Ectodermal cell (in vitro differentiated cells): Measurements from ENCODE around the gene NCAPG.
"Not testable (repeated sequence)": the region's sequence is repeated elsewhere in the genome, so short reads cannot be mapped to it uniquely, and the experiment has no call there.

ENCODE experiments used
- H3K27ac ChIP-seq: 2 replicates; pipeline ENCODE4 v1.7.0; 2013; ENCODE audit warnings: mild to moderate bottlenecking, low read depth, low read length; ENCODE audit not compliant: insufficient read depth, poor library complexity, severe bottlenecking
- H3K27me3 ChIP-seq: 2 replicates; pipeline ENCODE4 v1.7.0; 2013; ENCODE audit warnings: mild to moderate bottlenecking, low read length; ENCODE audit not compliant: insufficient read depth, control insufficient read depth, poor library complexity, severe bottlenecking
- H3K36me3 ChIP-seq: one replicate; pipeline ENCODE4 v1.7.0; 2013; ENCODE audit warnings: low read length; ENCODE audit not compliant: control insufficient read depth, insufficient read depth
- H3K4me1 ChIP-seq: one replicate; pipeline ENCODE4 v1.7.0; 2013; ENCODE audit warnings: low read length; ENCODE audit not compliant: control insufficient read depth, insufficient read depth
- H3K4me3 ChIP-seq: 2 replicates; pipeline ENCODE4 v1.7.0; 2013; ENCODE audit warnings: low read depth, low read length, control low read depth; ENCODE audit not compliant: insufficient read depth
- H3K9me3 ChIP-seq: 2 replicates; pipeline ENCODE4 v1.7.0; 2013; ENCODE audit warnings: mild to moderate bottlenecking, low read length, moderate library complexity; ENCODE audit not compliant: control insufficient read depth
- WGBS, 2 experiments: methylation state at CpG; one replicate each; pipeline ENCODE4 v1.1.7; 2013; ENCODE audit warnings: missing lambda C conversion rate in 2 of 2; 5-methylcytosine and 5-hydroxymethylcytosine counted together

Gene NCAPG

DNA sequence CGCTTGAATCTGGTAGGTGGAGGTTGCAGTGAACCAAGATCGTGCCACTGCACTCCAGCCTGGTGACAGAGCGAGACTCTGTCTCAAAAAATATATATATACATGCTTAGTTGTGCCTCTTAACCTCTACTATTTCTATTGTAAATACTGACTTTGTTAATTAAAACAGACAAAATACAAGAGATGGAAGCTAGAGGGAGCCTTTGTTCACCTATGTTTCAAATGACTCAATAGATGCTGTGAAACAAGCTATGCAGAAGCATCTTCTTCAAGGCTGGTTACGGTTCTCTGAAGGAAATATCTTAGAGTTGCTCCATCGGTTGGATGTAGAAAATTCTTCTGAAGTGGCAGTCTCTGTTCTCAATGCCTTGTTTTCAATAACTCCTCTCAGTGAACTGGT is 6.2 kb downstream of the NCAPG start:
- Histone ChIP-seq H3K9me3 (no peaks in the 10 kb centered on the region), H3K4me1 (no peaks in the 10 kb centered on the region), H3K36me3 (peaks cover 29% of the 10 kb centered on the region), H3K27ac (no peak overlapping the region), H3K27me3 (no peaks in the 10 kb centered on the region), H3K4me3 (no peak overlapping the region)
- 89 to 91% methylated on average over 4 to 5 of the region's 5 CpGs for WGBS, 2 experiments

DNA sequence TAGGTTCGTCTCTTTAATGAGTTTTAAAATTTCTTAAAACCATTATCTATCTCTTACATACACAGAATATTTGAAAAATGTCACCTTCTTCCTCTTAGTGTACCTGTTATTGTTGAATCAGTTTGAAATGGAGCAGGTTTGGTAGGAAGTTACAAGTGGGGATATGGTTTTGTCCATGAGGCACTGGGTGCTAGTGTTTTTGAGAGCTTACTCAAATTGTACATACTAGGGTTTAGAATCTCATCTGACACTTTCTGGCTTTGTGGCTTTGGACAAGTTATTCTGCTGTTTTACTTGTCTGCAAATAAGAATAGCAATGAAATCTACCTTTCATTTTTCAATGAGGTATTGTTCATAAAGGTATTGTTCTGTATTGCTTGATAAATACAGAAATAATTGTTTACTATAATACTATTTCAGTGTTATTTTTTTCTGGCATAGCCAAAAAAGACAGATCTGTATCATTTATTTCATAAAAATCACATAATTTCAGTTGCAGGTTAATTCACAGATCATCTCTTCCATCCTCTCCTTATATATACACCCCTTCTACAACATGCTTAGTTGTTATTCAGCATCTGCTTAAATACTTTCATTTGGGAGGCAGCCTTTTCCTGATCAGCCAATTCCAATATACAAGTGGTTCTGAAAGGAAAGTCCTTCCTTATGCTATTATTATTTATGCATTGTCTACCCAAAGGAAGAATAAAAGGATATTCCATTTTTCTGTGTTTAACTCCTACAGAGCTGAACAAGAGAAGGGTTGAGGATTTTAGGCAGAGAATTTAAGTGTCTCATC is 13.3 kb downstream of the NCAPG start:
- H3K4me3 ChIP-seq, result no peak overlapping the region
- H3K27me3 ChIP-seq, result no peaks in the 10 kb centered on the region
- H3K9me3 ChIP-seq, result no peaks in the 10 kb centered on the region
- H3K4me1 ChIP-seq, result no peaks in the 10 kb centered on the region
- H3K36me3 ChIP-seq, result peaks cover 31% of the 10 kb centered on the region
- no CpG with 5 or more reads among the region's 1 CpG for WGBS, 2 experiments
- H3K27ac ChIP-seq, result no peak overlapping the region

DNA sequence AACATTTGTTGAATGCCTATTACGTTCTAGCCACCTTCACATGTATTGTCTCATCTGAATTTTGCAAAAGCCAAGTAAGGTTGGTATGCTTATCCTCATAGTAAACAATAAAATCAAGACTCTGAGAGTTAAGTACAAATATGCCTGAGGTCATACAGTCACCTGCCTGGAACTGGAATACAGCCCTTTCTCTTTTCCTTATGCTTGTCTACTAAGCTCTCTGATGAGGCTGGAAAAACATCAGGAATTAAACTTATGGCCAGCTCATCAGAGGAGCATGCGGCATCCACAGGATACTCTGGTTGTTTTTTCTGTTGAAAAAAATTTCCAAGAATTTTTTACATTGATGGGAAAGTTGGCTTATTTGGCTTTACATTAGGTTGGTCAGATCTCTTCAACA is 35.5 kb downstream of the NCAPG start:
- H3K27ac ChIP-seq, result no peak overlapping the region
- H3K36me3 ChIP-seq, result peaks cover 45% of the 10 kb centered on the region
- no peak overlapping the region for H3K4me3 ChIP-seq
- H3K4me1 ChIP-seq, result no peaks in the 10 kb centered on the region
- H3K27me3 ChIP-seq, result no peaks in the 10 kb centered on the region
- no peaks in the 10 kb centered on the region for H3K9me3 ChIP-seq
- WGBS, 2 experiments, result 97 to 98% methylated on average over 2 of the region's 2 CpGs

DNA sequence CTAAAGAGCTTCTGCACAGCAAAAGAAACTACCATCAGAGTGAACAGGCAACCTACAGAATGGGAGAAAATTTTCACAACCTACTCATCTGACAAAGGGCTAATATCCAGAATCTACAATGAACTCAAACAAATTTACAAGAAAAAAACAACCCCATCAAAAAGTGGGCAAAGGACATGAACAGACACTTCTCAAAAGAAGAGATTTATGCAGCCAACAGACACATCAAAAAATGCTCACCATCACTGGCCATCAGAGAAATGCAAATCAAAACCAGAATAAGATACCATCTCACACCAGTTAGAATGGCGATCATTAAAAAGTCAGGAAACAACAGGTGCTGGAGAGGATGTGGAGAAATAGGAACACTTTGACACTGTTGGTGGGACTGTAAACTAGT is 39.5 kb downstream of the NCAPG start:
- peaks cover 22% of the 10 kb centered on the region for H3K36me3 ChIP-seq
- H3K4me1 ChIP-seq, H3K27me3 ChIP-seq, H3K9me3 ChIP-seq, H3K27ac ChIP-seq, H3K4me3 ChIP-seq: not testable (repeated sequence)
- WGBS, 2 experiments, result no CpG with 5 or more reads among the region's 1 CpG

DNA sequence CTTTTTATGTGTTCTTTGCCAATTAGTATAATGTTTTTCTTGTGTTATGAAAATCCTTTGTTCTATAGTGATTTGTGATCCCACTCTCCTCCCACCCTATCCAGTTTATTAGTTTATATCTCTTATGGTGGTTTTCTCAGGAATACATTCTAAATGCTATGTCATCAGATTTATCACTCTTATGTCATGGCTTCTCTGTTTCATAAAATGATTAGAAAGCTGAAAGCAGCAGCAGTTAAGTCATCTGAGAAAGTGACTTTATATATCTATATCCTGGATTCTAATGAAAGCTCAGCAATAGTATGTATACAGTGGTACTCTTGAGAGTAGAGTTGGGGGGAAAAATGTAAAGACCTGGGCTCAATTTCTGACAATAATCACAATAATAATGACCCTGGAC is 41.2 kb downstream of the NCAPG start:
- H3K4me1 ChIP-seq, result no peaks in the 10 kb centered on the region
- no peaks in the 10 kb centered on the region for H3K9me3 ChIP-seq
- H3K27ac ChIP-seq, result no peak overlapping the region
- H3K36me3 ChIP-seq, result peaks cover 8% of the 10 kb centered on the region
- no peak overlapping the region for H3K4me3 ChIP-seq
- H3K27me3 ChIP-seq, result no peaks in the 10 kb centered on the region

DNA sequence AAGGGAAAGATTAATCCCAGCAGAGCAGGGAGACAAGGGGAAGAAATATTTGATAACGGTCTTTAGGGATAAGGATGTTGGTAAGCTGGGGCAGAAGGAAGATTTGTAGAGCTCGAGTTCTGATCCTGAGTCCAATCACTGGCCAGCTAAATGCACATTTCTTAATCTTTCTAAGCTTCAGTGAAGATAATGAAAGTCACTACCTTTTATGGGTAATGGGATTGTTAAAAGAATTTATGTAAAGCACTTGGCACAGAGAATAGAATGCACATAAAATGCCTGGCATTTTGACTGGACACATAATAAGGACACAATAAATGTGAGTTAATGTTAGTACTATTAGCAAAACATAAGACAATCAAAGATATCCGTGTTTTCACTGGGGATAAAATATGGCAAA is 43.3 kb downstream of the NCAPG start:
- Histone ChIP-seq H3K27me3 (no peaks in the 10 kb centered on the region), H3K4me1 (no peaks in the 10 kb centered on the region), H3K4me3 (no peak overlapping the region), H3K36me3 (no peaks in the 10 kb centered on the region), H3K27ac (no peak overlapping the region), H3K9me3 (no peaks in the 10 kb centered on the region)
- 92 to 97% methylated on average over 2 of the region's 3 CpGs for WGBS, 2 experiments

DNA sequence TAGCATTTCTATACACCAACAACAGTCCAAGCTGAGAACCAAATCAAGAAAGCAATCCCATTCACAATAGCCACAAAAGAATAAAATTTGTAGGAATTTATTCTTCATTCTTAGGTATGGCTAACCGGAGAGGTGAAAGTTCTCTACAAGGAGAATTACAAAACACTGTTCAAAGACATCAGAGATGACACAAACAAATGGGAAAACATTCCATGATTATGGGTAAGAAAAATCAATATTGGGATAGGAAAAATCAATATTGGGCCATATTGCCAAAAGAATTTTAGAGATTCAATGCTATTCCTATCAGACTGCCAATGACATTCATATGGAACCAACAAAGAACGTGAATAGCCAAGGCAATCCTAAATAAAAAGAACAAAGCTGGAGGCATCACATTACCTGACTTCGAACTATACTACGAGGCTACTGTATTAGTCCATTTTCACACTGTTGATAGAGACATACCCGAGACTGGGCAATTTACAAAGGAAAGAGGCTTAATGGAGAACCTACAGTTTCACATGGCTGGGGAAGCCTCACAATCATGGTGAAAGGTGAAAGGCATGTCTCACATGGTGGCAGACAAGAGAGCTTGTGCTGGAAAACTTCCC is 49.1 kb downstream of the NCAPG start:
- Histone ChIP-seq H3K9me3 (peaks cover 2% of the 10 kb centered on the region), H3K4me3 (no peak overlapping the region), H3K27ac (no peak overlapping the region), H3K36me3 (peaks cover 6% of the 10 kb centered on the region), H3K27me3 (no peaks in the 10 kb centered on the region), H3K4me1 (no peaks in the 10 kb centered on the region)
- 93 to 99% methylated on average over 5 of the region's 5 CpGs for WGBS, 2 experiments

DNA sequence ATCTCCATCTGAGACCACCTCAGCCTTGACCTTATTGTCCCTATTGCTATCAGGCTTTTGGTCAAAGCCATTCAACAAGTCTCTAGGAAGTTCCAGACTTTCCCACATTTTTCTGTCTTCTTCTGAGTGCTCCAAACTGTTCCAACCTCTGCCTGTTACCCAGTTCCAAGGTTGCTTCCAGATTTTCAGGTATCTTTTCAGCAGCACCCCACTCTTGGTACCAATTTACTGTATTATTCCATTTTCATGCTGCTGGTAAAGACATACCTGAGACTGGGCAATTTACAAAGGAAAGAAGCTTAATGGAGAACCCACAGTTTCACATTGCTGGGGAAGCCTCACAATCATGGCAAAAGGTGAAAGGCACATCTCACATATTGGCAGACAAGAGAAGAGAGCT is 51.1 kb downstream of the NCAPG start:
- not testable (repeated sequence) for H3K9me3 ChIP-seq, H3K4me1 ChIP-seq, H3K36me3 ChIP-seq, H3K27ac ChIP-seq, H3K27me3 ChIP-seq, H3K4me3 ChIP-seq

DNA sequence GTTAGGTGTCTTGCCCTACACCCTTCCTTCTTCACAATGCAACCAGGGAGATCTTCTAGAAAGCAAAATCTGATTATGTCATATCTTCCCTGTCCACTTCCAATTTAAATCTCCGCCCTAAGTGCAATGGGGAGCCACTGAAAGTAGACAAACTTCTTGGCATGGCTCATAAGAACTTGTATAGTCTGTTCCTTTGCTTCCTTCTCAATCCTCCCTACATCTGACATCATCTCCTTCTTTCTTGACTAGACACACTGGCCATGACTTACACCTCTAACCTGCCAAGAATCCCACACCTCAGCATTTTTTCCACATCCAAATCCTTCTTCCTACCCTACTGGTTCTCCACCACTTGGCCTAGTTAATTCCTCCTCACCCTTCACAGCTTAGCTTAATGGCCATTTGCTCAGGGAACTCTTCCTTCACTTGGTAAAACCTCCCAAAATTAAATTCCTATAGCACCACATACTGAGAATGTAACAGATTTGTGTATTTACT is 55.1 kb downstream of the NCAPG start:
- no peaks in the 10 kb centered on the region for H3K4me1 ChIP-seq
- no peaks in the 10 kb centered on the region for H3K27me3 ChIP-seq
- 93 to 94% methylated on average over 1 of the region's 1 CpG for WGBS, 2 experiments

DNA sequence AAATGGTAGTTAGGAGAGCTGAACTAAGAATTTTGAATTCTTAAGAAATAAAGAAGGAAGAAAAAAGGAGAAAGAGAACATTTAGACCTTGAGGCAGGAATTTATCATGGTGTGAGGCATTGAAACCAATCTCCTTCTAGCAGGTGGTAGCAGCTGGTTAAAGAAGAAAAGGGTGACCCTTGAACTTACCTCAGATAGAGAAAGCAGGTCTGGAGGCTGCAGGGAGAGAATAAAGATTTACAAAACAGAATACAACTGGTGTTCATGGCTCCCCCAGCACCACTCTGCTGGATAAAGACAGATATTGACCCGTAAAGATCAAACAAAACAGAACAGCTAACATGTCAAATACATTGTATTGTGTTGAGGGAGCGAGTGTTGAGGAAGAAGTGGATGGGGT is 56.0 kb downstream of the NCAPG start:
- H3K4me3 ChIP-seq, result no peak overlapping the region
- H3K4me1 ChIP-seq, result no peaks in the 10 kb centered on the region
- peaks cover 2% of the 10 kb centered on the region for H3K9me3 ChIP-seq
- H3K36me3 ChIP-seq, result peaks cover 6% of the 10 kb centered on the region
- no peak overlapping the region for H3K27ac ChIP-seq
- 86% methylated on average over 1 of the region's 2 CpGs; no CpG with 5 or more reads in 1 of the 2 experiments for WGBS, 2 experiments
- H3K27me3 ChIP-seq, result no peaks in the 10 kb centered on the region

More for the DNA sequence above, 55.1 kb downstream of the NCAPG start:
- Histone ChIP-seq H3K9me3 (peaks cover 2% of the 10 kb centered on the region), H3K4me3 (no peak overlapping the region), H3K36me3 (peaks cover 6% of the 10 kb centered on the region), H3K27ac (no peak overlapping the region)
